ENCODE measurements around the gene GRID2. TPM values are rescaled to one million over a fixed set of nuclear protein-coding genes. Genes with fewer than 3 reads are reported as not detected.

Gene GRID2
- total and polyA plus RNA-seq, 4 donors: under 0.01 to 0.02 TPM; not detected in 2

- Histone ChIP-seq H3K36me3 (ENCODE audit: control insufficient read depth in 4 of 4, insufficient read depth in 3 of 4, low read depth in 1 of 4, low read length in 3 of 4) (no peaks in the 10 kb centered on the region), H3K4me1 (ENCODE audit: control insufficient read depth in 4 of 4, insufficient read depth in 4 of 4, low read length in 3 of 4) (no peaks in the 10 kb centered on the region), H3K4me3 (ENCODE audit: low read depth in 1 of 3, low read length in 3 of 3) (no peak overlapping the region), H3K27me3 (ENCODE audit: control insufficient read depth in 4 of 4, insufficient read depth in 4 of 4, low read length in 3 of 4) (no peaks in the 10 kb centered on the region), H3K9me3 (ENCODE audit: control insufficient read depth in 4 of 4, low read length in 3 of 4) (no peaks in the 10 kb centered on the region), H3K27ac (ENCODE audit: low read depth in 1 of 2, low read length in 2 of 2) (no peak overlapping the region), H3K9ac (ENCODE audit: low read depth in 1 of 2, low read length in 2 of 2) (no peak overlapping the region)
- 72% methylated on average over 2 of the region's 2 CpGs for WGBS
- TF ChIP-seq ATF3 (IDR thresholded peaks at IDR 0.05): no peak
- no peak for TF ChIP-seq GABPA (IDR thresholded peaks at IDR 0.05 in 1 of 2, conservative IDR thresholded peaks at IDR 0.05 in 1 of 2)
- no peak for TF ChIP-seq TAF1 (conservative IDR thresholded peaks at IDR 0.05)
- no peak for TF ChIP-seq HNF4A (conservative IDR thresholded peaks at IDR 0.05)
- no peak for TF ChIP-seq EGR1 (IDR thresholded peaks at IDR 0.05; ENCODE audit: low read depth in 2 of 2)
- no peak for TF ChIP-seq ZBTB33 (IDR thresholded peaks at IDR 0.05)
- no peak for TF ChIP-seq REST (IDR thresholded peaks at IDR 0.05)
- TF ChIP-seq SP1 (IDR thresholded peaks at IDR 0.05): no peak
- TF ChIP-seq RXRA (IDR thresholded peaks at IDR 0.05): no peak
- no peak for TF ChIP-seq MAX (IDR thresholded peaks at IDR 0.05)
- no peak for TF ChIP-seq RAD21 (IDR thresholded peaks at IDR 0.05)
- no peak for DNase-seq (ENCODE audit: low spot score)
These were observed 875.3 kb downstream of the GRID2 start for GRCh38 chr4:93179044-93179443.

- no peaks in the 10 kb centered on the region for H3K27me3 ChIP-seq (ENCODE audit: control insufficient read depth in 4 of 4, insufficient read depth in 4 of 4, low read length in 3 of 4)
- no peaks in the 10 kb centered on the region for H3K36me3 ChIP-seq (ENCODE audit: control insufficient read depth in 4 of 4, insufficient read depth in 3 of 4, low read depth in 1 of 4, low read length in 3 of 4)
- H3K4me3 ChIP-seq (ENCODE audit: low read depth in 1 of 3, low read length in 3 of 3): no peak overlapping the region
- TF ChIP-seq ATF3 (IDR thresholded peaks at IDR 0.05) (no peak), TAF1 (conservative IDR thresholded peaks at IDR 0.05) (no peak), CTCF (IDR thresholded peaks at IDR 0.05; ENCODE audit: low read depth, low read length, missing input control) (no peak), RAD21 (IDR thresholded peaks at IDR 0.05) (no peak), FOXA1 (IDR thresholded peaks at IDR 0.05) (no peak), ZBTB33 (IDR thresholded peaks at IDR 0.05) (no peak), EGR1 (IDR thresholded peaks at IDR 0.05; ENCODE audit: low read depth in 2 of 2) (no peak)
- no peak for DNase-seq (ENCODE audit: low spot score)
- no peaks in the 10 kb centered on the region for H3K9me3 ChIP-seq (ENCODE audit: control insufficient read depth in 4 of 4, low read length in 3 of 4)
- WGBS: 83% methylated on average over 4 of the region's 4 CpGs
- H3K27ac ChIP-seq (ENCODE audit: low read depth in 1 of 2, low read length in 2 of 2): no peak overlapping the region
- no peaks in the 10 kb centered on the region for H3K4me1 ChIP-seq (ENCODE audit: control insufficient read depth in 4 of 4, insufficient read depth in 4 of 4, low read length in 3 of 4)
- no peak overlapping the region for H3K9ac ChIP-seq (ENCODE audit: low read depth in 1 of 2, low read length in 2 of 2)
These were observed 879.0 kb downstream of the GRID2 start for GRCh38 chr4:93182722-93183121.

Measured in liver (tissue), 9 donors.